ENCODE data around the gene AQP4. TPM values are rescaled to one million over a fixed set of nuclear protein-coding genes. Genes with fewer than 3 reads are reported as not detected.
A peak's percentile ranks its signal among the peaks of the same experiment; 100 is the strongest.

AQP4 gene, protein sequence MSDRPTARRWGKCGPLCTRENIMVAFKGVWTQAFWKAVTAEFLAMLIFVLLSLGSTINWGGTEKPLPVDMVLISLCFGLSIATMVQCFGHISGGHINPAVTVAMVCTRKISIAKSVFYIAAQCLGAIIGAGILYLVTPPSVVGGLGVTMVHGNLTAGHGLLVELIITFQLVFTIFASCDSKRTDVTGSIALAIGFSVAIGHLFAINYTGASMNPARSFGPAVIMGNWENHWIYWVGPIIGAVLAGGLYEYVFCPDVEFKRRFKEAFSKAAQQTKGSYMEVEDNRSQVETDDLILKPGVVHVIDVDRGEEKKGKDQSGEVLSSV
- total RNA-seq, result 10 to 100 TPM; 10.0 to 14.9 TPM

DNA sequence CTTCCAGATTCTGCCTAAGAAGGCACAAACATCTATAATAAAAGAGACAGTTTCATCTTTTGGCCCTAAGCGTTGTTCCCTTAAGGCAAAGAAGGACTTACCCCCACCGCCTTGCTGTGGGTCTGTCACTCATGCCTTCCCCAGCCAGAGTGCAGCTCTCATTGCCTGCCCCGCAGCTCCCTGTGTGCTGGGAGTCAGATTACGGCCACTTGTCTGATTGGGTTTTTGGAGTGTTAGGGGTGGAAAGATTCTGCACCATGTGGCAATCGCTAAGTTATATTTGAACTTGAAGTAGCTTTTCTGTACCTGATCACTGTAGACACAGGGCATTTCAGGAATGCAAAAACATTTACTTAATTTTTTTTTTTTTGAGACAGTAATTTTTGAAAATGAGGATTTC, at the start of gene AQP4:
TSS of gene AQP4 (minus strand) at position 151 of the 400 bp plus-strand sequence. CDS start at position 133, 18 bp downstream.
- peak within 1 kb of the TSS; percentile 78 to 79 for H3K27ac ChIP-seq
- no peak for DNase-seq (ENCODE audit: low spot score)
- no peaks in the 10 kb centered on the region for H3K9me3 ChIP-seq
- H3K4me3 ChIP-seq, result no peak within 1 kb of the TSS
- TF ChIP-seq, protein P1, sequence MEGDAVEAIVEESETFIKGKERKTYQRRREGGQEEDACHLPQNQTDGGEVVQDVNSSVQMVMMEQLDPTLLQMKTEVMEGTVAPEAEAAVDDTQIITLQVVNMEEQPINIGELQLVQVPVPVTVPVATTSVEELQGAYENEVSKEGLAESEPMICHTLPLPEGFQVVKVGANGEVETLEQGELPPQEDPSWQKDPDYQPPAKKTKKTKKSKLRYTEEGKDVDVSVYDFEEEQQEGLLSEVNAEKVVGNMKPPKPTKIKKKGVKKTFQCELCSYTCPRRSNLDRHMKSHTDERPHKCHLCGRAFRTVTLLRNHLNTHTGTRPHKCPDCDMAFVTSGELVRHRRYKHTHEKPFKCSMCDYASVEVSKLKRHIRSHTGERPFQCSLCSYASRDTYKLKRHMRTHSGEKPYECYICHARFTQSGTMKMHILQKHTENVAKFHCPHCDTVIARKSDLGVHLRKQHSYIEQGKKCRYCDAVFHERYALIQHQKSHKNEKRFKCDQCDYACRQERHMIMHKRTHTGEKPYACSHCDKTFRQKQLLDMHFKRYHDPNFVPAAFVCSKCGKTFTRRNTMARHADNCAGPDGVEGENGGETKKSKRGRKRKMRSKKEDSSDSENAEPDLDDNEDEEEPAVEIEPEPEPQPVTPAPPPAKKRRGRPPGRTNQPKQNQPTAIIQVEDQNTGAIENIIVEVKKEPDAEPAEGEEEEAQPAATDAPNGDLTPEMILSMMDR (IDR thresholded peaks at IDR 0.05), result no peak
- H3K4me1 ChIP-seq, result peaks cover 0 to 29% of the 10 kb centered on the region in 2 donors
- no peaks in the 10 kb centered on the region for H3K27me3 ChIP-seq
- H3K36me3 ChIP-seq, result no peaks in the 10 kb centered on the region

DNA sequence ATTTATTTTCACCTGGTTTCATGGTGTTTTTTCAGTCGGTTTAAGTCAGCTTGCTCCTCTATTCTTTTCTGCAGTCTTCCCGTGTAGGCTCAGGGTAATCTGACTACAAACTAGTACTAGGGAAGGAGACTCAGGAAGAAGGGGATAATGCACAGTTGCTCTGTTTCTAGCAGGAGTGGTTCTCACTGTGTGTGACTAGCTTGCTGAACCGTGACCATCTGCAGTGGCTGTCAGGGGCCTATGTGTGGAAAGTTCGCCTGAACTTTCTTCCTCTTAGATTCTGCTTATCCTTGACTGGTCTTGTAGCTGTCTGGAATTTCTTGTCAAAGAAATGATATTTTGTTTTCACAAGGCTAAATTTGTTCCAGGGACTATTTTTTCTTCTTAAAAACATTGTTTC, 46.3 kb upstream of the AQP4 start:
- H3K27ac ChIP-seq, result no peak overlapping the region
- H3K4me3 ChIP-seq, result no peak overlapping the region
- no peak for DNase-seq (ENCODE audit: low spot score)
- peaks cover 0 to 8% of the 10 kb centered on the region in 2 donors for H3K4me1 ChIP-seq
- no peaks in the 10 kb centered on the region for H3K9me3 ChIP-seq
- TF ChIP-seq, protein P1 (IDR thresholded peaks at IDR 0.05), result no peak
- no peaks in the 10 kb centered on the region for H3K36me3 ChIP-seq
- H3K27me3 ChIP-seq, result no peaks in the 10 kb centered on the region

DNA sequence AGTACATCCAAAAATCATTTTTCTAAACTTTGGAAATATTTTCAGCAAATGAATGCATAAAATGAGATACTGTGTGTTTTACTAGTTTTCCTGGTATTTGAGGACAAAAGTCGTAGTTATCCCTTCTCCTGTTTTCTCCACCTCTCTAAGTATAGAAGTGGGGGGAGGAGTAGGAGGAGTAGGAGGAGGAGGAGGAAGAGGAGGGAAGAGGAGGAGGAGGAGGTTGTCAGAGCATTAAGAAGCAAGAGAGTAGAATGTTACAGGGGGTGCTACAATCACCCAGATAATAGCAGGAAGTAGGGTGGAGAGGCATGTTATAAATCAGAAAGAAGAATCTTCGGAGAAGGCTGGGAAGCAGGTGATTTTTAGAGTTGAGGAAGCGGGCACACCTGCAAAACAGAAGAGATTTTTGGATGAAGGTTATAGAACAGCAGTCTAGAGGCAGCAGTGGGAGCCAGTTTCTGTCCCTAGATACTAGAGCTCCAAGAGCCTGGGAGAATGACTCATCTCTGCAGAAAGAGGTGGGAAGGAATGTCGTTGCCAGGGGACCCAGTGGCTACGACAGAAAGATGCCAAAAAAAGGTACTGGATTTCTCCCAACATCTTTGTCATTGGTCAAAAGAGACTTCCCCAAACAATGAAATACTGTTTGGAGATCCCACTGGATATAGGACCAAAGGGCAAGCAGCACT, 44.2 kb upstream of the AQP4 start:
- H3K4me1 ChIP-seq, result peaks cover 0 to 8% of the 10 kb centered on the region in 2 donors
- no peaks in the 10 kb centered on the region for H3K9me3 ChIP-seq
- TF ChIP-seq, protein P1 (IDR thresholded peaks at IDR 0.05), result no peak
- no peaks in the 10 kb centered on the region for H3K27me3 ChIP-seq
- no peaks in the 10 kb centered on the region for H3K36me3 ChIP-seq
- H3K27ac ChIP-seq, result no peak overlapping the region
- DNase-seq (ENCODE audit: low spot score), result no peak
- no peak overlapping the region for H3K4me3 ChIP-seq

DNA sequence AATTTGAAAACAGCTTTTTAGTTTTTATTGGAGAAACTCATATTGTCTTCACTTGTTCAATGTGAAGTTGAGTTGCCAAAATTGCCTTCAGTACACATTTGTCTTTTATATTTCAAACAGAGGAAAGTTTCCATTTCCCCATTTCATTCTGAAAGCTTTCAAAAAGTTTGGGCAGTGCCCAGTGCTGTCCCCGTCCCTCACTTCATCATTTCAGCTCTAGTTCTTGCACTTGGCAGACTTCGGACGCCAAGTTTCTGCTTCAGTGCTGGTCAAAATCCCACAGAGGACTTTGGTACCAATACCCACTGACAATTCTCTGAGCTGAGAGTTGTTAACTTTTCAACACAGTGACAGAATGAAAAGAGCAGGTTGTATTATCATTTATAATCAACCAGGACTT, 43.4 kb upstream of the AQP4 start:
- Histone ChIP-seq H3K4me3 (no peak overlapping the region), H3K9me3 (no peaks in the 10 kb centered on the region), H3K27me3 (no peaks in the 10 kb centered on the region), H3K27ac (no peak overlapping the region), H3K36me3 (no peaks in the 10 kb centered on the region), H3K4me1 (peaks cover 0 to 8% of the 10 kb centered on the region in 2 donors)
- DNase-seq (ENCODE audit: low spot score), result no peak
- TF ChIP-seq, protein P1 (IDR thresholded peaks at IDR 0.05), result no peak

DNA sequence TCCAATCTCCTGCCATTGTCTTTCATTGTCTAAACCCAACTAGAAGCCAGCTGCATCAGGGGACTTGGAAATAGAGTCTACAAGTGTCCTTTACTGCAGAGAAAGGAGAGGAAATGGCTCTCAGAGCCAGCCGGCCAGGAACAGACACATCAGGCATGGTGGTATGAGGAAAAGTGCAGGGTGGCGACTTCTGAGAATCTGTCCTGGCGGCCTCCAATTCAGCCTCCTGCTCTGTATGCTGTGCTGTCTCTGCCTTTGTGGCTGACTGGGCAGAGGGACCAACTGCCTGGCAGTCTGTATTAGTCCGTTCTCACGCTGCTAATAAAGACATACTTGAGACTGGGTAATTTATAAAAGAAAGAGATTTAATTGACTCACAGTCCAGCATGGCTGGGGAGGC, 36.8 kb upstream of the AQP4 start:
- no peak overlapping the region for H3K27ac ChIP-seq
- H3K9me3 ChIP-seq, result no peaks in the 10 kb centered on the region
- H3K4me1 ChIP-seq, result no peaks in the 10 kb centered on the region
- H3K27me3 ChIP-seq, result no peaks in the 10 kb centered on the region
- TF ChIP-seq, protein P1 (IDR thresholded peaks at IDR 0.05), result no peak
- no peak for DNase-seq (ENCODE audit: low spot score)
- H3K36me3 ChIP-seq, result no peaks in the 10 kb centered on the region
- H3K4me3 ChIP-seq, result no peak overlapping the region
